ENCODE results near the gene PHC2. TPM values are rescaled to one million over a fixed set of nuclear protein-coding genes. Genes with fewer than 3 reads are reported as not detected.

The PHC2 gene
- total and polyA plus RNA-seq, 2 of the 13 experiments (the other 11 are each of a cell fraction or from before 2014, with no cell fraction given): 52.5 to 84.9 TPM

DNA sequence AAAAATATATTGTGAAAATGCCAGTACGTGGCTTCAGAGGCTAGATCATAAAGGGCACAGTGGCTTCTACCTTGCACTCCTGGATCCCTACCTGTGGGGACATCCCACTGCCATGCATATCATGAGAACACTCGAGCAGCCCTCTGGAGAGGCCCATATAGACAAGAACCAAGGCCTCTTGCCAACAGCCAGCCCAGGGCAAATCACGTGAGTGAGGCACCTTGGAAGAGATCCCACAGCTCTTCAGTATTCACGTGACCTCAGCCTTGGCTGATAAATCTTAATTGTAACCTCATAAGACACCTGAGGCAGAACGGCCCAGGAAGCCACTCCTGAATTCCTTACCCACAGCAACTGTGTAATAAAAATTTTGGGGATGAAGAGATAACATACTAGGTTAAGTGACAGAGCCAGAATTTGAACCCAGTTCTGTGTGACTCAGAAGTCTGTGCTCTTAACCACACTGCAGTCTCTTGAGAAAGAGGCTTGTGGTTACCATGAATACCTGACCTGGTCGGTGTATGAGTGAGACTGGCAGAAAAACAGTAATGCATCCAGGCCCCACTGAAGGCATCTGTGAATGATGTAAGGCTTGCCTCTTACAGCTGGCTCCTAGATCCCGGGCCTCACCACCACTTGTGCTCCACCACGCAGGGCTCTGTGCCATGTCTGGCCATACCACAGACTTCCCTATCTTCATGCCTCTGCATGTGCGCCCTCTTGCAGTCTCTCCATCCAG lies 103.1 kb downstream of the PHC2 start:
- H3K4me1 ChIP-seq (ENCODE audit: insufficient read depth, low read length): peaks cover 3% of the 10 kb centered on the region
- POLR2A ChIA-PET: no interaction called here
- H3K4me3 ChIP-seq (replicated peaks in 1 of 3; ENCODE audit: insufficient read depth in 1 of 3, low read depth in 2 of 3, low read length in 3 of 3): no peak overlapping the region
- ATAC-seq: no peak
- no peaks in the 10 kb centered on the region for H3K9me3 ChIP-seq (ENCODE audit: low read length)
- no TSS peak for BruUV-seq (replicated peaks)
- DNase-seq (ENCODE audit: low spot score): no peak
- intact Hi-C loops (cut with micrococcal nuclease; ENCODE audit: unreplicated experiment) (no loop called here), in situ Hi-C loops (cut with HindIII; ENCODE audit: extremely low pct_ligation_motif_present, low pct_unique_long_range_greater_than_20kb) (no loop called here)
- no peak overlapping the region for H2AFZ ChIP-seq (ENCODE audit: low read length)
- peaks cover 43% of the 10 kb centered on the region; the same call in 1 of the 2 replicates for H4K20me1 ChIP-seq (ENCODE audit: insufficient read depth, low read length)
- H3K27ac ChIP-seq (ENCODE audit: extremely low read length, insufficient read depth, low read length): no peak overlapping the region
- CTCF ChIA-PET (ENCODE audit: low intra/inter-chr PET ratio, low total read pairs): no interaction called here
- H3K27me3 ChIP-seq (ENCODE audit: control insufficient read depth in 1 of 2, insufficient read depth in 2 of 2, low read length in 2 of 2): no peaks in the 10 kb centered on the region
- peaks cover 3% of the 10 kb centered on the region for H3K79me2 ChIP-seq (ENCODE audit: insufficient read depth, low read length)
- TF ChIP-seq ZNF180 (CRISPR knock-in tag; IDR thresholded peaks at IDR 0.05; ENCODE audit: borderline replicate concordance, low read depth): no peak
- no peak for TF ChIP-seq POGZ (CRISPR knock-in tag; IDR thresholded peaks at IDR 0.05)
- no peak for TF ChIP-seq ZKSCAN1 (IDR thresholded peaks at IDR 0.05; ENCODE audit: low read length)
- TF ChIP-seq BRCA1 (CRISPR knock-in tag; IDR thresholded peaks at IDR 0.05): no peak
- TF ChIP-seq NR1H2 (CRISPR knock-in tag; IDR thresholded peaks at IDR 0.05; ENCODE audit: borderline replicate concordance, low read depth): no peak
- no peak for TF ChIP-seq ZKSCAN5 (CRISPR knock-in tag; IDR thresholded peaks at IDR 0.05)
- TF ChIP-seq, protein P1, sequence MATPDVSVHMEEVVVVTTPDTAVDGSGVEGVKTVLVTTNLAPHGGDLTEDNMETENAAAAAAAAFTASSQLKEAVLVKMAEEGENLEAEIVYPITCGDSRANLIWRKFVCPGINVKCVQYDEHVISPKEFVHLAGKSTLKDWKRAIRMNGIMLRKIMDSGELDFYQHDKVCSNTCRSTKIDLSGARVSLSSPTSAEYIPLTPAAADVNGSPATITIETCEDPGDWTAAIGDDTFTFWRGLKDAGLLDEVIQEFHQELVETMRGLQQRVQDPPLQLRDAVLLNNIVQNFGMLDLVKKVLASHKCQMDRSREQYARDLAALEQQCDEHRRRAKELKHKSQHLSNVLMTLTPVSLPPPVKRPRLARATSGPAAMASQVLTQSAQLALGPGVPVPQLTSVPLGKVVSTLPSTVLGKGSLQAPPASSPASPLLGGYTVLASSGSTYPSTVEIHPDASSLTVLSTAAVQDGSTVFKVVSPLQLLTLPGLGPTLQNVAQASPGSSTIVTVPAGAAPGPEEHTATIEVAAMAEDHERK (CRISPR knock-in tag; IDR thresholded peaks at IDR 0.05; ENCODE audit: low read depth): no peak
- no peak overlapping the region for H3K9ac ChIP-seq (ENCODE audit: insufficient read depth, low read depth, low read length)
- 98% methylated on average over 8 of the region's 9 CpGs for WGBS (ENCODE audit: low lambda C conversion rate)
- FAIRE-seq: no peak
- peaks cover 57 to 100% of the 10 kb centered on the region in 2 experiments for H3K36me3 ChIP-seq (replicated peaks in 1 of 2; ENCODE audit: control insufficient read depth in 1 of 2, insufficient read depth in 2 of 2, low read length in 2 of 2)
- no peak overlapping the region for H3K4me2 ChIP-seq (ENCODE audit: low read depth, low read length)

Measured in HepG2 (cell line).